ENCODE results near the gene C1orf226.

The C1orf226 gene

DNA sequence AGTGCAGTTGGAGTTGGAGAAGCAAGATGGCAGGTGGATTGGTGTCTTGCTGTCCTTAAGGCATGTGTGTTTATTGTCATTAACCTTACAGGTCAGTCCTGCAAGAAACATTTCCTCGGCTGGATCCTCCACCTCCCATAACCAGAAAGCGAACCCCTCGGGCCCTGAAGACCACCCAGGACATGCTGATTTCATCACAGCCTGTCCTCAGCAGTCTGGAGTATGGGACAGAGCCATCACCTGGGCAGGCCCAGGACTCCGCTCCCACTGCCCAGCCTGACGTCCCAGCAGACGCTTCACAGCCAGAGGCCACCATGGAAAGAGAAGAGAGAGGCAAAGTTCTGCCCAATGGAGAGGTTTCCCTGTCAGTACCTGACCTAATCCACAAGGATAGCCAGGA, 1.6 kb downstream of the C1orf226 start:
- no peak overlapping the region for H3K4me3 ChIP-seq (ENCODE audit: low read depth, low read length)
- no peak for TF ChIP-seq POLR2A (IDR thresholded peaks at IDR 0.05; ENCODE audit: extremely low read depth, insufficient read length)
- TF ChIP-seq MYC (IDR thresholded peaks at IDR 0.05; ENCODE audit: low read depth, low read length): no peak
- TF ChIP-seq, protein P1, sequence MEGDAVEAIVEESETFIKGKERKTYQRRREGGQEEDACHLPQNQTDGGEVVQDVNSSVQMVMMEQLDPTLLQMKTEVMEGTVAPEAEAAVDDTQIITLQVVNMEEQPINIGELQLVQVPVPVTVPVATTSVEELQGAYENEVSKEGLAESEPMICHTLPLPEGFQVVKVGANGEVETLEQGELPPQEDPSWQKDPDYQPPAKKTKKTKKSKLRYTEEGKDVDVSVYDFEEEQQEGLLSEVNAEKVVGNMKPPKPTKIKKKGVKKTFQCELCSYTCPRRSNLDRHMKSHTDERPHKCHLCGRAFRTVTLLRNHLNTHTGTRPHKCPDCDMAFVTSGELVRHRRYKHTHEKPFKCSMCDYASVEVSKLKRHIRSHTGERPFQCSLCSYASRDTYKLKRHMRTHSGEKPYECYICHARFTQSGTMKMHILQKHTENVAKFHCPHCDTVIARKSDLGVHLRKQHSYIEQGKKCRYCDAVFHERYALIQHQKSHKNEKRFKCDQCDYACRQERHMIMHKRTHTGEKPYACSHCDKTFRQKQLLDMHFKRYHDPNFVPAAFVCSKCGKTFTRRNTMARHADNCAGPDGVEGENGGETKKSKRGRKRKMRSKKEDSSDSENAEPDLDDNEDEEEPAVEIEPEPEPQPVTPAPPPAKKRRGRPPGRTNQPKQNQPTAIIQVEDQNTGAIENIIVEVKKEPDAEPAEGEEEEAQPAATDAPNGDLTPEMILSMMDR (IDR thresholded peaks at IDR 0.05; ENCODE audit: low read depth, low read length): no peak
- TF ChIP-seq, protein P2, sequence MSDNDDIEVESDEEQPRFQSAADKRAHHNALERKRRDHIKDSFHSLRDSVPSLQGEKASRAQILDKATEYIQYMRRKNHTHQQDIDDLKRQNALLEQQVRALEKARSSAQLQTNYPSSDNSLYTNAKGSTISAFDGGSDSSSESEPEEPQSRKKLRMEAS (IDR thresholded peaks at IDR 0.05; ENCODE audit: low read depth, low read length): no peak
- DNase-seq (ENCODE audit: low read depth): no peak

DNA sequence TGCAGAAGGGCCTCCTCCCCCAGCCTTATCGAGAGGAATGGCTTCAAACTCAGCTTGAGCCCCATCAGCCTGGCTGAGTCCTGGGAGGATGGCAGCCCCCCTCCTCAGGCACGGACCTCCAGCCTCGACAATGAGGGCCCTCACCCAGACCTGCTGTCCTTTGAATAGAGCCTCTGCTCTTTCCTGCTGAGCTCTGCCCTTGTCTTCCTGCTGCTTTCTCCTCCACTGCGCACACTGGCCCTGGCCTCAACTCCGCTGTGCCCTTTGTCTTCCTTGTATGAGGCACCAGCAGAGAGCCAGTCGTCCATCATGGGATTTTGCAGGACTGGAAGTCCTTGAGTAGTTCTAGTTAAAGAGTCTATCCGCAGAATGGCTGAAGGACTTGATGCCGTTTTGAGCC, 2.0 kb downstream of the C1orf226 start:
- TF ChIP-seq MYC (IDR thresholded peaks at IDR 0.05; ENCODE audit: low read depth, low read length): no peak
- TF ChIP-seq, protein P2 (IDR thresholded peaks at IDR 0.05; ENCODE audit: low read depth, low read length): no peak
- TF ChIP-seq POLR2A (IDR thresholded peaks at IDR 0.05; ENCODE audit: extremely low read depth, insufficient read length): no peak
- TF ChIP-seq, protein P1 (IDR thresholded peaks at IDR 0.05; ENCODE audit: low read depth, low read length): no peak
- H3K4me3 ChIP-seq (ENCODE audit: low read depth, low read length): no peak overlapping the region
- DNase-seq (ENCODE audit: low read depth): no peak

DNA sequence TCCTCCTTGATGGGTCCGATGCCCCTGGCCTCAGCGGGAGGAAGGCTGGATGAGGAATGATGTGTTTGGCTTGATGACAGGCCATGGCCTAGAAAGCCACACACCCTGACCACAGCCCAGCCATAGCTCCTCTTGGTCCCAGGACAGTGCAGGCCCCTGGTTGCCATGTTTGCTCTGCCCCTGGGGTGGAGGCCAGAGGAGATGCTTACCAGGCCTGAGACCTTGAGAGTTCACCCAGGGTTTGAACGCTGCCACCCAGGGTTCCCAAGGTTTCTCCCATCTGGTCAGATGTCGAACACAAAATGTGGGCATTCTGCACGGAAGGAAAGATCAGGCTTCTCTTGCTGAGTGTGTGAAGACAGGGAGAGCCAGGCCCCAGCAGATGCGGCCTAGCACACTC, 2.6 kb downstream of the C1orf226 start:
- no peak for DNase-seq (ENCODE audit: low read depth)
- TF ChIP-seq, protein P1 (IDR thresholded peaks at IDR 0.05; ENCODE audit: low read depth, low read length): no peak
- TF ChIP-seq, protein P2 (IDR thresholded peaks at IDR 0.05; ENCODE audit: low read depth, low read length): no peak
- no peak for TF ChIP-seq POLR2A (IDR thresholded peaks at IDR 0.05; ENCODE audit: extremely low read depth, insufficient read length)
- TF ChIP-seq MYC (IDR thresholded peaks at IDR 0.05; ENCODE audit: low read depth, low read length): no peak
- H3K4me3 ChIP-seq (ENCODE audit: low read depth, low read length): no peak overlapping the region

DNA sequence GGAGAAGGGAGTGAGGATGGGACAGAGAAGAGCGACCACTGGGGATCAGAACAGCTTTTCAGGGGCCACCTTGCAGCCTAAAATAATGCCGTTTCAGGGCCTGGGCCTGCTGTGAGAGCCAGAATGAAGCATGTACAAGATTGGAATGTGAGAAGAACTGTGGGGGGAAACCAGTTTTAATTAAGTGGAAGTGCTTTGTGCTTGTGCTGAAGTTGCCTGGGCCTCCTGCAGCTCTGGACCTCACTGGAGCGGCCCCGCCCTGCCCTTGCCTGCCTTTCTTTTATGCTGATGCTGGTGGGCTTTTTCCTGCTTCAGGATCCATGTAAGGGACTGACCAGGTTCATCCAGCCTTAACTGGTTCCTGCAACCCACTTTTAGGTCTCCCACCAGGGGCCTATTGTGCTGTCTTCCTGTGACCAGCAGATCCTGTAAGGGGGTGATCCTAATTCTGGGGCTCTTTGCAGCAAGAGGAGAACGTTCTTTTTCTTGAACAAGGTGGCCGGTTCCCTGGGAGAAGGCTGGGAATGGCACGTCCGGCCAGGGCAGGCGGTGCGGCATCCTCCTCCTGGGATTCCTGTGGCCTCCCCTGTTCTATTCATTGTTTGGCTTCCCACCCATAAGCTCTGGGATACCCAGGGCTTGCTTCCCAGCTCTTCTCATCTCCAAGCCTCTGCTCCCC, 3.2 kb downstream of the C1orf226 start:
- H3K4me3 ChIP-seq (ENCODE audit: low read depth, low read length): no peak overlapping the region
- TF ChIP-seq, protein P2 (IDR thresholded peaks at IDR 0.05; ENCODE audit: low read depth, low read length): no peak
- no peak for TF ChIP-seq MYC (IDR thresholded peaks at IDR 0.05; ENCODE audit: low read depth, low read length)
- TF ChIP-seq, protein P1 (IDR thresholded peaks at IDR 0.05; ENCODE audit: low read depth, low read length): no peak
- TF ChIP-seq POLR2A (IDR thresholded peaks at IDR 0.05; ENCODE audit: extremely low read depth, insufficient read length): no peak
- DNase-seq (ENCODE audit: low read depth): no peak

DNA sequence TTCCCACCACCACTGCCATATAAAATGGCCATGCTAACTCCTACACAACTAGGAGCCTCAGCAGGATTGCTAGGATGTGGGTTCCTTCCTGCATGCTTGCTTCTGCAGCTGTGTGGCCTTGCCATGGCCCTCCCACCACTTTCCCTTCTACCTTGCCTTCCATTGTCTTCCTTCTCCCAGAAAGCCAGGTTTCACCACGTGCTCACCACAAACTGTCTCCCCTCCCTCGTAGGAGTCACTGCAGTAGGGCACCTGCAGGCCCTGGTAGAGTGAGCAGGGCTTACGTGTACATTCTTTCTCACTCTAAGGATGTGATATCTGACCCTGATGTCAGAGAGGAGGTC, 3.7 kb downstream of the C1orf226 start:
- H3K4me3 ChIP-seq (ENCODE audit: low read depth, low read length): no peak overlapping the region
- TF ChIP-seq, protein P2 (IDR thresholded peaks at IDR 0.05; ENCODE audit: low read depth, low read length): no peak
- TF ChIP-seq, protein P1 (IDR thresholded peaks at IDR 0.05; ENCODE audit: low read depth, low read length): no peak
- TF ChIP-seq POLR2A (IDR thresholded peaks at IDR 0.05; ENCODE audit: extremely low read depth, insufficient read length) (no peak), MYC (IDR thresholded peaks at IDR 0.05; ENCODE audit: low read depth, low read length) (no peak)
- DNase-seq (ENCODE audit: low read depth): no peak
